Germinal center (tissue), 1 donor: ENCODE results near the gene BUB1.
"Not testable (repeated sequence)": the region's sequence is repeated elsewhere in the genome, so short reads cannot be mapped to it uniquely, and the experiment has no call there.

ENCODE experiments used
- DNase-seq: peaks from one replicate; pipeline ENCODE4 v3.0.0; 2012; ENCODE audit warnings: mixed read lengths, low spot score

Gene BUB1

GRCh38 chr2:110690083-110690965, 12.5 kb upstream of the BUB1 start:
- DNase-seq, result no peak

- DNase-seq, result no peak
These were observed 10.8 kb upstream of the BUB1 start for GRCh38 chr2:110688594-110689091.

GRCh38 chr2:110687775-110688484, 10.1 kb upstream of the BUB1 start:
- not testable (repeated sequence) for DNase-seq

GRCh38 chr2:110682872-110683271, 5.0 kb upstream of the BUB1 start:
- no peak for DNase-seq

GRCh38 chr2:110682267-110682666, 4.4 kb upstream of the BUB1 start:
- no peak for DNase-seq

GRCh38 chr2:110680709-110681108, 2.8 kb upstream of the BUB1 start:
- DNase-seq, result no peak

GRCh38 chr2:110679865-110680264, 2.0 kb upstream of the BUB1 start:
- DNase-seq, result no peak

GRCh38 chr2:110679337-110679707, 1.5 kb upstream of the BUB1 start:
- DNase-seq, result no peak

- DNase-seq, result peak; percentile 37
These were observed 834 bp upstream of the BUB1 start for GRCh38 chr2:110678457-110679336.

- no peak for DNase-seq
These were observed 783 bp downstream of the BUB1 start for GRCh38 chr2:110677080-110677479.

- DNase-seq, result no peak
These were observed 2.2 kb downstream of the BUB1 start for GRCh38 chr2:110675679-110676078.

GRCh38 chr2:110674620-110675555, 3.0 kb downstream of the BUB1 start:
- DNase-seq, result peak; percentile 82

GRCh38 chr2:110673201-110673600, 4.7 kb downstream of the BUB1 start:
- no peak for DNase-seq

GRCh38 chr2:110670826-110671225, 7.0 kb downstream of the BUB1 start:
- no peak for DNase-seq

- DNase-seq, result no peak
These were observed 8.8 kb downstream of the BUB1 start for GRCh38 chr2:110669079-110669478.

GRCh38 chr2:110667071-110667470, 10.8 kb downstream of the BUB1 start:
- no peak for DNase-seq

GRCh38 chr2:110664135-110664534, 13.7 kb downstream of the BUB1 start:
- no peak for DNase-seq

- DNase-seq, result no peak
These were observed 15.3 kb downstream of the BUB1 start for GRCh38 chr2:110662560-110662959.

GRCh38 chr2:110660558-110660957, 17.3 kb downstream of the BUB1 start:
- no peak for DNase-seq

GRCh38 chr2:110659248-110659647, 18.6 kb downstream of the BUB1 start:
- no peak for DNase-seq

GRCh38 chr2:110657724-110658305, 20.0 kb downstream of the BUB1 start:
- DNase-seq, result no peak
